ENCODE results near the gene CFAP141.
"Not testable (repeated sequence)": the region's sequence is repeated elsewhere in the genome, so short reads cannot be mapped to it uniquely, and the experiment has no call there.

CFAP141 gene

DNA sequence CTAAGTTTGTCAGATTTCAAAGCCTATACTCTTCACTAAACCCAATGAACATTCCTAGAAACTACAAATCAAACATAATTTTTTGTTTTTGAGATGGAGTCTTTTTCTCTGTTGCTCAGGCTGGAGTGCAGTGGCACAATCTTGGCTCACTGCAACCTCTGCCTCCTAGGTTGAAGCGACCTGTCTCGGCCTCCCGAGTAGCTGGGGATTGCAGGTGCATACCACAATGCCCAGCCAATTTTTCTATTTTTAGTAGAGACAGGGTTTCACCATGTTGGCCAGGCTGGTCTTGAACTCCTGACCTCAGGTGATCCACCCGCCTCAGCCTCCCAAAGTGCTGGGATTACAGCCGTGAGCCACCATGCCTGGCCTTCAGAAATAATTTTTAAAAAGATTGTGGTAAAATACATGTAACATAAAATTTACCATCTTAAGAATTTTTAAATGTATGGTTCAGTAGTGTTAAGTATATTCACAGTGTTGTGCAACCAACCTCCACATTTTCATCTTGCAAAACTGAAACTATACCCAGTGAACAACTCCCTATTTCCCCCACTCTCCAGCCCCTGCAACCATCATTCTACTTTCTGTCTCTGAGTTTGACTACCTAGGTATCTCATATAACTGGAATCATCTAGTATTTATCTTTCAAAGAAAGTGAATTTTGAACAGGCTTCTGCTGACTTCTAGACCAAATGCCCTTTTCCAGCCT lies 2.7 kb upstream of the CFAP141 start:
- no peak for DNase-seq (ENCODE audit: low read depth)

GRCh38 chr1:154207262-154207661 lies 1.1 kb upstream of the CFAP141 start:
- DNase-seq (ENCODE audit: low read depth): no peak

- DNase-seq (ENCODE audit: low read depth): not testable (repeated sequence)
These were observed 355 bp downstream of the CFAP141 start for GRCh38 chr1:154205778-154206177.

- no peak for DNase-seq (ENCODE audit: low read depth)
These were observed 6.6 kb downstream of the CFAP141 start for GRCh38 chr1:154199563-154199879.

DNA sequence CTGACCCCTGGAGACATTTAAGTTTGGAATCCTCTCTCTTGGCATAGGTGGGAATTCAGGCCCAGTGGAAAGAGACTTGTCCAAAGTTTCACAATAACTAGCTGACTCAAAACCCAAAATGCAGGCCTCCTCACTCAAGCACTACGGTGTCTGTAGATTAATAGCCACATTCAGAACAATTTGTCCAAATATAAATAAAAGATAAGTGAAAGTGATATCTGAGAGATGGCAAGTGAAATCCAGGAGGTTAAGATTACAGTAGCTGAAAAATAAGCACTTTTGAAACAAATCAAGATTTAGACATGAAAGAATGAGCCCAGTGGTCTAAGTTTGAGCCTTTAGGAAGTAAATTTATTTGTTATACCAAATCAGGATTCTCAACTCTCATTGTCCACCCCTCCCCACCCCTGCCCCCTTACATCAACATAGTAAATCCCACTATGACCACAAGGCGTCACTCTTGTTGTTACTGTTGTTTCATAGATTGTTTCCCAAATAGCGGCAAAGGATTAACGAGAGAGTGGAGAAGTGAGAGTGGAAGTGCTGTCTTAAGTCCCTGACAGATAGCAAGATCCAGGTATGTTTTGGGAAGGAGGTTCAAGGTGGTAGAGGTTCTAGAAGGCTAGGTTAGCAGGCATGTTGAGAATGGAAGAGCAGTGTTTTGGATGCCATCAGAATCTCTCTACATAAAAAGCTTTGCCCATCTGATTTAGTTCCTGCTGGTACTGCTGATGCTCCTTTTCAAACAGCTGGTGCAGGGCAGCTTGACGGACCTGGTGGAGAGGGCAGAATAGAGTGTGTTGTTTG lies 7.2 kb downstream of the CFAP141 start:
- DNase-seq (ENCODE audit: low read depth): peak; percentile 31

- DNase-seq (ENCODE audit: low read depth): no peak
These were observed 12.3 kb downstream of the CFAP141 start for GRCh38 chr1:154193821-154194220.

- no peak for DNase-seq (ENCODE audit: low read depth)
These were observed 13.7 kb downstream of the CFAP141 start for GRCh38 chr1:154192476-154192875.

GRCh38 chr1:154191990-154192461 lies 14.1 kb downstream of the CFAP141 start, which contains the start of gene TPM3:
Gene TPM3 (minus strand): TSS chr1:154192100. CDS start chr1:154192018, 82 bp downstream.
- no peak for DNase-seq (ENCODE audit: low read depth)

DNA sequence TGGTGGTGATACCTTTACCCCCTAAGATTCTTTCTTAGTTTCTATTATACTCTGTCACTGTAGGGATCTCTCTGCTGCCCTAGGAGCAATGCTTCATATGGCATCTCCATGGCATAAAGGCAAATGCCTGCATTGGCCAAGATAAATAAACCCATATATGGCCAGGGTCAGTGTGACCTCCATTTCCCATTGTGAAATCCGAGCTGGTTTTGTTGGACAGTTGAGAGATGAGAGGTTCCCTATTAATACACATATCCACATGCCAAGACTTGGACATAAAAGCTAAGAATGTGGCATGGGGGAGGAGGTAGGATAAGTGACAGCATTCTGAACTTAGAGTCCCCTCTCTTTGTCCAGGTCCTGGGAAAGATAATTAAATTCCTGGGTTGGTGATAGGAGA lies 15.6 kb downstream of the CFAP141 start:
- no peak for DNase-seq (ENCODE audit: low read depth)

GRCh38 chr1:154186852-154187501 lies 19.2 kb downstream of the CFAP141 start:
- no peak for DNase-seq (ENCODE audit: low read depth)

- peak; percentile 44 for DNase-seq (ENCODE audit: low read depth)
These were observed 20.0 kb downstream of the CFAP141 start for GRCh38 chr1:154186177-154186576.

- peak; percentile 91 for DNase-seq (ENCODE audit: low read depth)
These were observed 22.9 kb downstream of the CFAP141 start for GRCh38 chr1:154183046-154183915.

DNA sequence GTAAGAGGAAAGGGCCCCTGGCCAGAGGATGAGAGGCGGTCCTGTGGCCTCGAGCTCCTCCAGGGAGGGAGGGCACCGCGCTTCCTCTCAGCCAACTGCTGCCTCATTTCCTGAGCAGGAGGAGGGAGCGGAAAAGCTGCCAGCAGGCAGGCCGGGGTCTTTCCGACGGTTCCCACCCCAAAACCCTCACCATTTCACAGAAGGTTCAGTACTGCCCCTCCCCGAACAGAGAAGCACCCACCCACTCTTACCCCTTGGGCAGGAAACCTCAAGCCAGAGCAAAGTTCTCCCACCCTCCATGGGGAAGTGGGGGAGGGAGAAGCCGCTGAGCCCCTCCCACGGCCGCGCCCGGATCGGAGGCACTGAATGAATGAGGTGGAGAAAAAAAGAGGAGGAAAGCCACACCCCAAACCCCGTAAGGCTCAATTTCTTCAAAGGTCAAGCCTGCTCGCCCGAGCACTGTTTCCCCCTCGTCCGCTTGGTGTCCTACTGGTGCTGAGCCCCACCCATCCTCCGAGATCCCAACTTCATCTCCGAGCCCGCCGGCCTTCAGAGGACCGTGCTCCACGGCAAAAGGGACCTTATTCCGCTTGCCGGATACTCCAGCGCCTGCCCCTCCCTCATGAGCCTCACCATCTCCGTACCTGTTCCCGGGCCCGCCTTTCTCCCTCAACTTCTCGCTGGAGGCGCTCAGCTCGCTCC lies 23.6 kb downstream of the CFAP141 start:
- peak; percentile 41 for DNase-seq (ENCODE audit: low read depth)

- DNase-seq (ENCODE audit: low read depth): no peak
These were observed 24.2 kb downstream of the CFAP141 start for GRCh38 chr1:154181944-154182343.

- DNase-seq (ENCODE audit: low read depth): no peak
These were observed 26.0 kb downstream of the CFAP141 start for GRCh38 chr1:154179946-154180687.

DNA sequence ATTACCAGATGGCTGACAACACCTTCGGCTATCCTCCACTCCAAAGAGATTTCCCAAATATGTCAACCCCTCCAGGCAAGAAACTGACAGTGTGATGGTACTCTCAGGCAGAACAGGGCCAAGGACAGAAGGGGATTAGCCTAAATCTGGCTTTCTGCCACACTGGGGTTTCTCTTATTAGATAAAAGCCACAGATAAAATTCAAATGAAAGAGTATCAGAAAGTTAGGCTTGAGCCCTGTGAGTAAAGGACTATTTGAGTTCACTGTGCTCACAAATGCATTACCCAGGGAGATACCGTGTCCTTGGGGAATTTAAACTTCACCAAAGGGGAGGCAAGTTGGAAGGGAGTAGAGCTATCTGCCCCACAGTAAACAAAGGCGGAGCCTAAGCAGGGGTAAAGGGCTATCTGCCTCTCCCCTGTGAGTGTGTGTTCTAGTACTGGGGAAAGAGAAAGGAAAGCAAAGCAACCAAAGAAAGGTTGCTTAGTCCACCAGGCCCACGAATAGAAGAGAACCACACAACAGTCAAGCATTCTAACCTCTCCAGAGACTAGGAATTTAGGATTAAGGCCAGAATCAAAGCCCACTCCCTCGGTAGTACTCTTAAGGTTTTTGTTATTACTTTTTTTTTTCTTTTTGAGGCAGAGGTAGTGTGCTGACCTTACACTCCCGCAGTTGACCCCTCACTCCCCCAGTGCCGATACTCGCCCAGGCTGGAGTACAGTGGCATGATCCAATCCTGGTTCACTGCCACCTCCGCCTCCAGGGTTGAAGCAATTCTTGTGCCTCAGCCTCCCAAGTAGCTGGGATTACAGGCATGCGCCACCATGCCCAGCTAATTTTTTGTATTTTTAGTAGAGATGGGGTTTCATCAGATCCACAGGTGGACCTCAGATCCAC lies 27.0 kb downstream of the CFAP141 start:
- DNase-seq (ENCODE audit: low read depth): no peak

GRCh38 chr1:154178013-154178412 lies 28.1 kb downstream of the CFAP141 start:
- DNase-seq (ENCODE audit: low read depth): no peak

- no peak for DNase-seq (ENCODE audit: low read depth)
These were observed 29.8 kb downstream of the CFAP141 start for GRCh38 chr1:154176337-154176736.

DNA sequence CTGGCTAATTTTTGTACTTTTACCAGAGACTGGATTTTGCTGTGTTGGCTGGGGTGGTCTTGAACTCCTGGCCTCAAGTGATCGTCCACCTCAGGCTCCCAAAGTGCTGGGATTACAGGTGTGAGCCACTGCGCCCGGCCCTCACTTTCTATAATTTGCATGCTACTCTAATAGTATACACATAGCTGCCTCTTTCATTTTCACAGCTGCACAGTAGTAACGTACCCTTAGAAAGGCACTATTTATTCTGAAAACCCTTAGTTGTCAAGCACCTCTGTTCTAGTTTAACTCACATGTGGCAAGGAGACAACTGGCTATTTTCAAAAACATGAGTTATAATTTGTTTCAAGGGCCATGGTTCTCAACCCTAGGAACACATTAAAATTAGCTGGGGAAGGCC lies 31.5 kb downstream of the CFAP141 start:
- no peak for DNase-seq (ENCODE audit: low read depth)

All from T follicular helper cell (primary cell).